Measurements from ENCODE around the gene HRCT1.
"Not testable (repeated sequence)": the region's sequence is repeated elsewhere in the genome, so short reads cannot be mapped to it uniquely, and the experiment has no call there.

Gene HRCT1

GRCh38 chr9:35912791-35913400, 6.9 kb downstream of the HRCT1 start:
- Histone ChIP-seq H3K79me2 (ENCODE audit: insufficient read depth, low read length) (no peaks in the 10 kb centered on the region), H4K20me1 (ENCODE audit: insufficient read depth, low read length, poor library complexity, severe bottlenecking) (no peaks in the 10 kb centered on the region), H3K4me3 (ENCODE audit: low read length, poor library complexity, severe bottlenecking) (no peak overlapping the region), H3F3A (ENCODE audit: low read depth) (peaks cover 7% of the 10 kb centered on the region), H3K4me2 (ENCODE audit: low read depth, low read length, poor library complexity, severe bottlenecking) (no peak overlapping the region), H3K4me1 (ENCODE audit: insufficient read depth, low read length, poor library complexity, severe bottlenecking) (peaks cover 20% of the 10 kb centered on the region), H2AFZ (ENCODE audit: low read length) (no peak overlapping the region), H3K9me2 (replicated peaks; ENCODE audit: low read depth, low read length) (no peaks in the 10 kb centered on the region), H3K9ac (ENCODE audit: low read depth, low read length, poor library complexity, severe bottlenecking) (no peak overlapping the region), H3K9me3 (ENCODE audit: insufficient read depth, low read depth, low read length) (no peaks in the 10 kb centered on the region), H3K36me3 (ENCODE audit: insufficient read depth, low read length) (no peaks in the 10 kb centered on the region), H3K27me3 (ENCODE audit: insufficient read depth, low read length, poor library complexity, severe bottlenecking) (no peaks in the 10 kb centered on the region)
- TF ChIP-seq CTCF (conservative IDR thresholded peaks at IDR 0.05; ENCODE audit: low read length) (no peak), EZH2phosphoT487 (IDR thresholded peaks at IDR 0.05; ENCODE audit: borderline replicate concordance) (no peak)

- H3K79me2 ChIP-seq (ENCODE audit: insufficient read depth, low read length); H3K9me3 ChIP-seq (ENCODE audit: insufficient read depth, low read depth, low read length); H3K36me3 ChIP-seq (ENCODE audit: insufficient read depth, low read length); H3K4me3 ChIP-seq (ENCODE audit: low read length, poor library complexity, severe bottlenecking); H2AFZ ChIP-seq (ENCODE audit: low read length); H3K4me2 ChIP-seq (ENCODE audit: low read depth, low read length, poor library complexity, severe bottlenecking); H3K27me3 ChIP-seq (ENCODE audit: insufficient read depth, low read length, poor library complexity, severe bottlenecking); H3K9me2 ChIP-seq (replicated peaks; ENCODE audit: low read depth, low read length); H3F3A ChIP-seq (ENCODE audit: low read depth); H3K9ac ChIP-seq (ENCODE audit: low read depth, low read length, poor library complexity, severe bottlenecking); H4K20me1 ChIP-seq (ENCODE audit: insufficient read depth, low read length, poor library complexity, severe bottlenecking): not testable (repeated sequence)
- H3K4me1 ChIP-seq (ENCODE audit: insufficient read depth, low read length, poor library complexity, severe bottlenecking): peaks cover 20% of the 10 kb centered on the region
Measured at GRCh38 chr9:35913429-35913828, 7.4 kb downstream of the HRCT1 start.

GRCh38 chr9:35914301-35914807, 8.4 kb downstream of the HRCT1 start:
- Histone ChIP-seq H3K79me2 (ENCODE audit: insufficient read depth, low read length) (no peaks in the 10 kb centered on the region), H3K4me1 (ENCODE audit: insufficient read depth, low read length, poor library complexity, severe bottlenecking) (peaks cover 26% of the 10 kb centered on the region), H4K20me1 (ENCODE audit: insufficient read depth, low read length, poor library complexity, severe bottlenecking) (no peaks in the 10 kb centered on the region), H3K4me3 (ENCODE audit: low read length, poor library complexity, severe bottlenecking) (no peak overlapping the region), H3K9me2 (replicated peaks; ENCODE audit: low read depth, low read length) (no peaks in the 10 kb centered on the region), H2AFZ (ENCODE audit: low read length) (no peak overlapping the region), H3F3A (ENCODE audit: low read depth) (peaks cover 7% of the 10 kb centered on the region), H3K36me3 (ENCODE audit: insufficient read depth, low read length) (no peaks in the 10 kb centered on the region), H3K9me3 (ENCODE audit: insufficient read depth, low read depth, low read length) (no peaks in the 10 kb centered on the region), H3K27me3 (ENCODE audit: insufficient read depth, low read length, poor library complexity, severe bottlenecking) (no peaks in the 10 kb centered on the region), H3K4me2 (ENCODE audit: low read depth, low read length, poor library complexity, severe bottlenecking) (no peak overlapping the region), H3K9ac (ENCODE audit: low read depth, low read length, poor library complexity, severe bottlenecking) (no peak overlapping the region)
- TF ChIP-seq CTCF (conservative IDR thresholded peaks at IDR 0.05; ENCODE audit: low read length) (no peak), EZH2phosphoT487 (IDR thresholded peaks at IDR 0.05; ENCODE audit: borderline replicate concordance) (no peak)

- Histone ChIP-seq H3K4me3 (ENCODE audit: low read length, poor library complexity, severe bottlenecking) (no peak overlapping the region), H3K4me2 (ENCODE audit: low read depth, low read length, poor library complexity, severe bottlenecking) (no peak overlapping the region), H3K9ac (ENCODE audit: low read depth, low read length, poor library complexity, severe bottlenecking) (no peak overlapping the region), H4K20me1 (ENCODE audit: insufficient read depth, low read length, poor library complexity, severe bottlenecking) (no peaks in the 10 kb centered on the region), H3K27me3 (ENCODE audit: insufficient read depth, low read length, poor library complexity, severe bottlenecking) (no peaks in the 10 kb centered on the region), H3K9me3 (ENCODE audit: insufficient read depth, low read depth, low read length) (no peaks in the 10 kb centered on the region), H2AFZ (ENCODE audit: low read length) (no peak overlapping the region), H3K36me3 (ENCODE audit: insufficient read depth, low read length) (no peaks in the 10 kb centered on the region), H3F3A (ENCODE audit: low read depth) (peaks cover 7% of the 10 kb centered on the region), H3K79me2 (ENCODE audit: insufficient read depth, low read length) (no peaks in the 10 kb centered on the region), H3K9me2 (replicated peaks; ENCODE audit: low read depth, low read length) (no peaks in the 10 kb centered on the region), H3K4me1 (ENCODE audit: insufficient read depth, low read length, poor library complexity, severe bottlenecking) (peaks cover 27% of the 10 kb centered on the region)
- TF ChIP-seq CTCF (conservative IDR thresholded peaks at IDR 0.05; ENCODE audit: low read length) (no peak), EZH2phosphoT487 (IDR thresholded peaks at IDR 0.05; ENCODE audit: borderline replicate concordance) (no peak)
Measured at GRCh38 chr9:35915681-35916294, 9.8 kb downstream of the HRCT1 start.
